Measurements from ENCODE around the gene EHBP1L1. TPM values are rescaled to one million over a fixed set of nuclear protein-coding genes. Genes with fewer than 3 reads are reported as not detected.

The EHBP1L1 gene
- total RNA-seq, 2 experiments from 2014 or later: 55.7 to 60.0 TPM

Other genes starting within 250 kb of the EHBP1L1 start
- 10 to 100 TPM; 50.5 to 54.9 TPM for gene DPF2, start 242.2 kb upstream of the EHBP1L1 start, total RNA-seq
- gene TIGD3, start 221.3 kb upstream of the EHBP1L1 start, total RNA-seq: under 1 TPM; 0.49 to 0.54 TPM
- 10 to 100 TPM; 15.4 to 15.7 TPM for gene SLC25A45, start 193.4 kb upstream of the EHBP1L1 start, total RNA-seq
- 10 to 100 TPM; 33.1 to 36.3 TPM for gene FRMD8, start 189.4 kb upstream of the EHBP1L1 start, total RNA-seq
- 100 to 1,000 TPM; 136 to 155 TPM for gene NEAT1, start 153.3 kb upstream of the EHBP1L1 start, total RNA-seq
- 1,000 to 10,000 TPM; 2,463 to 2,829 TPM for gene MALAT1, start 77.0 kb upstream of the EHBP1L1 start, total RNA-seq
- 10 to 100 TPM; 70.5 to 80.3 TPM for gene SCYL1, start 51.0 kb upstream of the EHBP1L1 start, total RNA-seq
- 10 to 100 TPM; 35.5 to 36.0 TPM for gene LTBP3, start 17.7 kb upstream of the EHBP1L1 start, total RNA-seq
- 10 to 100 TPM; 59.1 to 63.3 TPM for gene ZNRD2, start 5.6 kb upstream of the EHBP1L1 start, total RNA-seq
- gene FAM89B, start 3.5 kb upstream of the EHBP1L1 start, total RNA-seq: 10 to 100 TPM; 13.6 to 15.0 TPM
- gene KCNK7, start 19.7 kb downstream of the EHBP1L1 start, total RNA-seq: under 1 TPM; 0.37 to 0.62 TPM
- gene MAP3K11, start 38.2 kb downstream of the EHBP1L1 start, total RNA-seq: 10 to 100 TPM; 51.2 to 54.8 TPM
- gene PCNX3, start 39.7 kb downstream of the EHBP1L1 start, total RNA-seq: 10 to 100 TPM; 40.9 to 42.6 TPM
- gene SIPA1, start 62.0 kb downstream of the EHBP1L1 start, total RNA-seq: 100 to 1,000 TPM; 123 to 127 TPM
- gene RELA, start 86.9 kb downstream of the EHBP1L1 start, total RNA-seq: 10 to 100 TPM; 69.6 to 71.6 TPM
- gene KAT5, start 136.2 kb downstream of the EHBP1L1 start, total RNA-seq: 10 to 100 TPM; 65.0 to 65.4 TPM
- 100 to 1,000 TPM; 104 to 108 TPM for gene RNASEH2C, start 144.7 kb downstream of the EHBP1L1 start, total RNA-seq
- gene AP5B1, start 204.9 kb downstream of the EHBP1L1 start, total RNA-seq: 10 to 100 TPM; 20.4 to 20.6 TPM
- gene OVOL1, start 211.0 kb downstream of the EHBP1L1 start, total RNA-seq: under 1 TPM; 0.42 to 0.45 TPM